HCT116 (cell line): ENCODE data around the gene PLAGL2.

Experiments used
- CTCF ChIP-seq, 3 experiments: fragments of 200-600 bp in 1 of 3; sonication (generic) in 1 of 3; IDR thresholded peaks in 2 of 3; conservative IDR thresholded peaks in 1 of 3; 2 replicates each; pipeline ENCODE4 v1.5.1; 2012 to 2017; ENCODE audit warnings: low read depth in 2 of 3, low read length in 2 of 3, antibody characterized with exemption in 1 of 3, borderline replicate concordance in 1 of 3, control low read depth in 1 of 3, mild to moderate bottlenecking in 1 of 3, mixed read lengths in 1 of 3, mixed run types in 1 of 3, moderate library complexity in 1 of 3; ENCODE audit not compliant: insufficient read depth in 1 of 3
- EZH2phosphoT487 ChIP-seq: fragments of 200-600 bp; IDR thresholded peaks from 2 replicates; pipeline ENCODE4 v1.6.1; 2018; ENCODE audit warnings: antibody characterized with exemption, borderline replicate concordance
- POLR2A ChIP-seq: IDR thresholded peaks from 2 replicates; pipeline ENCODE4 v1.7.0; 2011; ENCODE audit warnings: borderline replicate concordance; ENCODE audit not compliant: insufficient read depth, insufficient read length; ENCODE audit errors: extremely low read depth
- POLR2AphosphoS5 ChIP-seq: IDR thresholded peaks from 2 replicates; pipeline ENCODE4 v1.6.1; 2011; ENCODE audit warnings: mild to moderate bottlenecking, low read depth, low read length, moderate library complexity
- RAD21 ChIP-seq: IDR thresholded peaks from 2 replicates; pipeline ENCODE4 v1.6.1; 2012; ENCODE audit warnings: low read depth, mild to moderate bottlenecking

- no peak for TF ChIP-seq EZH2phosphoT487
- no peak for TF ChIP-seq POLR2A
- no peak for TF ChIP-seq CTCF (IDR thresholded peaks at IDR 0.05 in 2 of 3, conservative IDR thresholded peaks at IDR 0.05 in 1 of 3; ENCODE audit: borderline replicate concordance in 1 of 3, insufficient read depth in 1 of 3, low read depth in 2 of 3, low read length in 2 of 3)
- TF ChIP-seq RAD21, result no peak
- no peak for TF ChIP-seq POLR2AphosphoS5
Measured at GRCh38 chr20:32231245-32231644, 23.7 kb upstream of the PLAGL2 start.
